H9 (cell line): ENCODE data around the gene NCCRP1. TPM values are rescaled to one million over a fixed set of nuclear protein-coding genes. Genes with fewer than 3 reads are reported as not detected.

Experiments used
- DNase-seq: peaks from one replicate; pipeline ENCODE4 v3.0.0-alpha.2; 2017
- H2AFZ ChIP-seq: one replicate; pipeline ENCODE4 v1.6.1; 2013; ENCODE audit warnings: mild to moderate bottlenecking, low read length, control low read depth, moderate library complexity
- H2AK5ac ChIP-seq: 2 replicates; pipeline ENCODE4 v1.6.1; 2013; ENCODE audit warnings: low read length, control low read depth, mixed read lengths; ENCODE audit not compliant: insufficient read length
- H2BK120ac ChIP-seq: one replicate; pipeline ENCODE4 v1.6.1; 2013; ENCODE audit warnings: low read depth, mild to moderate bottlenecking, low read length, control low read depth, inconsistent platforms; ENCODE audit not compliant: poor library complexity, severe bottlenecking
- H2BK12ac ChIP-seq: 2 replicates; pipeline ENCODE4 v1.6.1; 2013; ENCODE audit warnings: low read length, control low read depth, mixed read lengths, low read depth; ENCODE audit not compliant: insufficient read length
- H2BK15ac ChIP-seq: 2 replicates; pipeline ENCODE4 v1.6.1; 2013; ENCODE audit warnings: low read depth, low read length, control low read depth
- H2BK20ac ChIP-seq: one replicate; pipeline ENCODE4 v1.6.1; 2013; ENCODE audit warnings: low read depth, mild to moderate bottlenecking, low read length, control low read depth, inconsistent platforms; ENCODE audit not compliant: poor library complexity, severe bottlenecking
- H2BK5ac ChIP-seq: 2 replicates; pipeline ENCODE4 v1.6.1; 2013; ENCODE audit warnings: low read length, control low read depth, mixed read lengths; ENCODE audit not compliant: insufficient read length
- H3K14ac ChIP-seq: 2 replicates; pipeline ENCODE4 v1.6.1; 2013; ENCODE audit warnings: low read length, control low read depth; ENCODE audit not compliant: insufficient read depth
- H3K18ac ChIP-seq: 2 replicates; pipeline ENCODE4 v1.6.1; 2013; ENCODE audit warnings: low read depth, mild to moderate bottlenecking, mixed read lengths, low read length, control low read depth; ENCODE audit not compliant: insufficient read length
- H3K23ac ChIP-seq: 2 replicates; pipeline ENCODE4 v1.6.1; 2013; ENCODE audit warnings: low read length, control low read depth, mixed read lengths, low read depth; ENCODE audit not compliant: insufficient read length
- H3K23me2 ChIP-seq: 2 replicates; pipeline ENCODE4 v1.6.1; 2013; ENCODE audit warnings: low read depth, mild to moderate bottlenecking, mixed read lengths, low read length, control low read depth; ENCODE audit not compliant: insufficient read length, poor library complexity, severe bottlenecking
- H3K27ac ChIP-seq: 2 replicates; pipeline ENCODE4 v1.5.1; 2013; ENCODE audit warnings: low read length, control low read depth, mixed read lengths, low read depth; ENCODE audit not compliant: insufficient read length
- H3K27me3 ChIP-seq: 2 replicates; pipeline ENCODE4 v1.6.1; 2013; ENCODE audit warnings: low read length, control low read depth, inconsistent platforms; ENCODE audit not compliant: insufficient read depth
- H3K4ac ChIP-seq: 2 replicates; pipeline ENCODE4 v1.6.1; 2013; ENCODE audit warnings: low read depth, mild to moderate bottlenecking, control low read depth, inconsistent platforms, low read length, moderate library complexity
- H3K4me1 ChIP-seq: 2 replicates; pipeline ENCODE4 v1.6.1; 2013; ENCODE audit warnings: low read length, control low read depth, inconsistent platforms; ENCODE audit not compliant: insufficient read depth
- H3K4me2 ChIP-seq: 2 replicates; pipeline ENCODE4 v1.6.1; 2013; ENCODE audit warnings: low read length, control low read depth, mixed read lengths; ENCODE audit not compliant: insufficient read length, insufficient read depth
- H3K56ac ChIP-seq: 2 replicates; pipeline ENCODE4 v1.6.1; 2013; ENCODE audit warnings: low read depth, mild to moderate bottlenecking, mixed read lengths, low read length, control low read depth; ENCODE audit not compliant: insufficient read length
- H3K79me1 ChIP-seq: 2 replicates; pipeline ENCODE4 v1.6.1; 2013; ENCODE audit warnings: low read depth, mild to moderate bottlenecking, moderate library complexity, low read length, control low read depth, inconsistent platforms; ENCODE audit not compliant: insufficient read depth, poor library complexity, severe bottlenecking
- H3K79me2 ChIP-seq: 2 replicates; pipeline ENCODE4 v1.6.1; 2013; ENCODE audit warnings: low read length, control low read depth, inconsistent platforms; ENCODE audit not compliant: insufficient read depth
- H3K9ac ChIP-seq: 2 replicates; pipeline ENCODE4 v1.6.1; 2013; ENCODE audit warnings: low read length, control low read depth, mixed read lengths; ENCODE audit not compliant: insufficient read length; ENCODE audit errors: extremely low read depth
- H3K9me3 ChIP-seq: one replicate; pipeline ENCODE4 v1.6.1; 2013; ENCODE audit warnings: low read depth, low read length, inconsistent platforms; ENCODE audit not compliant: control insufficient read depth
- H3T11ph ChIP-seq: one replicate; pipeline ENCODE4 v1.6.1; 2013; ENCODE audit warnings: mild to moderate bottlenecking, low read length, control low read depth, inconsistent platforms
- H4K20me1 ChIP-seq: one replicate; pipeline ENCODE4 v1.6.1; 2013; ENCODE audit not compliant: control insufficient read depth, insufficient read length, insufficient read depth
- H4K5ac ChIP-seq: 2 replicates; pipeline ENCODE4 v1.6.1; 2013; ENCODE audit warnings: low read depth, mild to moderate bottlenecking, mixed read lengths, low read length, control low read depth; ENCODE audit not compliant: insufficient read length
- H4K8ac ChIP-seq: replicated peaks from 2 replicates; pipeline ENCODE4 v1.6.1; 2013; ENCODE audit warnings: low read length, control low read depth, mixed read lengths, low read depth; ENCODE audit not compliant: insufficient read length
- H4K91ac ChIP-seq: 2 replicates; pipeline ENCODE4 v1.6.1; 2013; ENCODE audit warnings: low read depth, mild to moderate bottlenecking, moderate library complexity, mixed read lengths, low read length, control low read depth; ENCODE audit not compliant: insufficient read length
- H3K27ac Mint-ChIP-seq, 3 experiments: 2 replicates in 2 of 3; 3 replicates in 1 of 3; pipeline ENCODE4 v1.8.0; 2020 to 2021; ENCODE audit warnings: mixed read lengths in 3 of 3, mild to moderate bottlenecking in 1 of 3, moderate library complexity in 1 of 3
- H3K27me3 Mint-ChIP-seq: 2 replicates; pipeline ENCODE4 v1.8.0; 2021; ENCODE audit warnings: low read depth, mild to moderate bottlenecking, moderate library complexity, mixed read lengths
- H3K36me3 Mint-ChIP-seq, 3 experiments: 2 replicates in 2 of 3; 3 replicates in 1 of 3; pipeline ENCODE4 v1.8.0; 2020 to 2021; ENCODE audit warnings: low read depth in 3 of 3, mixed read lengths in 3 of 3; ENCODE audit not compliant: insufficient read depth in 1 of 3
- H3K4me1 Mint-ChIP-seq, 2 experiments: 2 replicates each; pipeline ENCODE4 v1.8.0; 2020; ENCODE audit warnings: mixed read lengths in 2 of 2
- H3K4me3 Mint-ChIP-seq, 2 experiments: 2 replicates in 1 of 2; 3 replicates in 1 of 2; pipeline ENCODE4 v1.8.0; 2020 to 2021; ENCODE audit warnings: mild to moderate bottlenecking in 2 of 2, mixed read lengths in 2 of 2, moderate library complexity in 1 of 2
- H3K9me3 Mint-ChIP-seq, 2 experiments: 2 replicates in 1 of 2; 3 replicates in 1 of 2; pipeline ENCODE4 v1.8.0; 2020; ENCODE audit warnings: mild to moderate bottlenecking in 2 of 2, mixed read lengths in 2 of 2, moderate library complexity in 1 of 2
- WGBS: extraction: QIAGEN DNeasy Blood & Tissue Kit; methylation state at CpG from one replicate; pipeline ENCODE4 v1.1.7; 2013; ENCODE audit warnings: missing lambda C conversion rate, low lambda C conversion rate, mixed read lengths; ENCODE audit not compliant: insufficient read length; ENCODE audit errors: extremely low coverage; 5-methylcytosine and 5-hydroxymethylcytosine counted together
- total RNA-seq: library from RNA; stranded (reverse); gene quantifications from 2 replicates; pipeline ENCODE4 v1.2.1, GENCODE V29; 2021
- TF ChIP-seq, protein P1 (sequence below): fragments of 200-600 bp; sonication (generic); conservative IDR thresholded peaks from 3 replicates; pipeline ENCODE4 v1.8.0; 2021; ENCODE audit warnings: antibody characterized with exemption, mild to moderate bottlenecking

Gene NCCRP1
- total RNA-seq, 1 experiment from 2014 or later = 1.9 TPM

DNA sequence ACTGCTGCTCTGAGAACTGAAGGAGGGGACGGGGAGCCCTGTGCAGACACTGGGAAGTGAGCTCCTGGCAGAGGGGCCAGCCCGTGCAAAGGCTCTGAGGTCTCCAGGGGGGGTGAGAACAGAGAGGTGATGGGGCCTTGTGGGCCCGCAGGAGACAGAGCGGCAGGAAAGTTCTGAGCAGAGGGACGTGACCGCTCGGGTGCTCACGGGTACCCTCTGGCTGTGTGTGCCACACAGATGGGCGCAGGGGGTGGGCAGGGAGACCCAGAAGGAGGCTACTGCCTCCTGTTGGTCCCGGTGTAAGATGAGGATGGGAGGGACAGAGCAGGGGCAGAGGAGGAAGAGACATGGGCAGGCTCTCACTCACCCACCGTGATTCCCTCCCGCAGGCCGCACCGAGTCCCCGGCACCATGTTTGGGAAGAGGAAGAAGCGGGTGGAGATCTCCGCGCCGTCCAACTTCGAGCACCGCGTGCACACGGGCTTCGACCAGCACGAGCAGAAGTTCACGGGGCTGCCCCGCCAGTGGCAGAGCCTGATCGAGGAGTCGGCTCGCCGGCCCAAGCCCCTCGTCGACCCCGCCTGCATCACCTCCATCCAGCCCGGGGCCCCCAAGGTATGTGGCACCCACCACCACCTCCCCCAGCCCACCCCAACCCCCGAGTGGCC is 27.5 kb upstream of the NCCRP1 start:
- Mint-ChIP-seq H3K27ac (peak overlapping the region in 2 of 3 experiments; percentile 27 to 34; a peak in 4 of 7 replicates), H3K4me1 (peaks cover 15 to 24% of the 10 kb centered on the region in 2 experiments)
- H3K27ac ChIP-seq = no peak overlapping the region

More for the DNA sequence above, 27.5 kb upstream of the NCCRP1 start:
- Mint-ChIP-seq H3K36me3 (peaks cover 2 to 19% (median 17%) of the 10 kb centered on the region in 3 experiments; a peak in 6 of 7 replicates), H3K9me3 (no peaks in the 10 kb centered on the region), H3K27me3 (no peaks in the 10 kb centered on the region), H3K4me3 (no peak overlapping the region)
- no peak overlapping the region for H2BK20ac ChIP-seq
- WGBS = no CpG with 5 or more reads among the region's 36 CpGs
- no peak overlapping the region for H4K8ac ChIP-seq
- H3K56ac ChIP-seq = no peak overlapping the region
- H2BK120ac ChIP-seq = no peak overlapping the region
- H4K91ac ChIP-seq = no peak overlapping the region
- no peak overlapping the region for H2AK5ac ChIP-seq
- peaks cover 3% of the 10 kb centered on the region for H3K23me2 ChIP-seq
- H3K9me3 ChIP-seq = no peaks in the 10 kb centered on the region
- H3K27me3 ChIP-seq = no peaks in the 10 kb centered on the region
- TF ChIP-seq, protein P1, sequence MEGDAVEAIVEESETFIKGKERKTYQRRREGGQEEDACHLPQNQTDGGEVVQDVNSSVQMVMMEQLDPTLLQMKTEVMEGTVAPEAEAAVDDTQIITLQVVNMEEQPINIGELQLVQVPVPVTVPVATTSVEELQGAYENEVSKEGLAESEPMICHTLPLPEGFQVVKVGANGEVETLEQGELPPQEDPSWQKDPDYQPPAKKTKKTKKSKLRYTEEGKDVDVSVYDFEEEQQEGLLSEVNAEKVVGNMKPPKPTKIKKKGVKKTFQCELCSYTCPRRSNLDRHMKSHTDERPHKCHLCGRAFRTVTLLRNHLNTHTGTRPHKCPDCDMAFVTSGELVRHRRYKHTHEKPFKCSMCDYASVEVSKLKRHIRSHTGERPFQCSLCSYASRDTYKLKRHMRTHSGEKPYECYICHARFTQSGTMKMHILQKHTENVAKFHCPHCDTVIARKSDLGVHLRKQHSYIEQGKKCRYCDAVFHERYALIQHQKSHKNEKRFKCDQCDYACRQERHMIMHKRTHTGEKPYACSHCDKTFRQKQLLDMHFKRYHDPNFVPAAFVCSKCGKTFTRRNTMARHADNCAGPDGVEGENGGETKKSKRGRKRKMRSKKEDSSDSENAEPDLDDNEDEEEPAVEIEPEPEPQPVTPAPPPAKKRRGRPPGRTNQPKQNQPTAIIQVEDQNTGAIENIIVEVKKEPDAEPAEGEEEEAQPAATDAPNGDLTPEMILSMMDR = no peak
- H3K4ac ChIP-seq = no peak overlapping the region
- H3K4me2 ChIP-seq = no peak overlapping the region
- H2BK5ac ChIP-seq = no peak overlapping the region
- H2BK12ac ChIP-seq = no peak overlapping the region
- H4K20me1 ChIP-seq = no peaks in the 10 kb centered on the region
- no peak overlapping the region for H3T11ph ChIP-seq
- H3K9ac ChIP-seq = no peak overlapping the region
- no peak overlapping the region for H3K23ac ChIP-seq
- H3K79me1 ChIP-seq = no peaks in the 10 kb centered on the region
- H2BK15ac ChIP-seq = no peak overlapping the region
- no peak for DNase-seq
- H4K5ac ChIP-seq = no peak overlapping the region
- H3K79me2 ChIP-seq = no peaks in the 10 kb centered on the region
- no peak overlapping the region for H2AFZ ChIP-seq
- H3K18ac ChIP-seq = no peak overlapping the region
- H3K4me1 ChIP-seq = no peaks in the 10 kb centered on the region; the same call in 1 of the 2 replicates
- H3K14ac ChIP-seq = no peak overlapping the region
